ENCODE measurements around the gene SMAD4.

DNA sequence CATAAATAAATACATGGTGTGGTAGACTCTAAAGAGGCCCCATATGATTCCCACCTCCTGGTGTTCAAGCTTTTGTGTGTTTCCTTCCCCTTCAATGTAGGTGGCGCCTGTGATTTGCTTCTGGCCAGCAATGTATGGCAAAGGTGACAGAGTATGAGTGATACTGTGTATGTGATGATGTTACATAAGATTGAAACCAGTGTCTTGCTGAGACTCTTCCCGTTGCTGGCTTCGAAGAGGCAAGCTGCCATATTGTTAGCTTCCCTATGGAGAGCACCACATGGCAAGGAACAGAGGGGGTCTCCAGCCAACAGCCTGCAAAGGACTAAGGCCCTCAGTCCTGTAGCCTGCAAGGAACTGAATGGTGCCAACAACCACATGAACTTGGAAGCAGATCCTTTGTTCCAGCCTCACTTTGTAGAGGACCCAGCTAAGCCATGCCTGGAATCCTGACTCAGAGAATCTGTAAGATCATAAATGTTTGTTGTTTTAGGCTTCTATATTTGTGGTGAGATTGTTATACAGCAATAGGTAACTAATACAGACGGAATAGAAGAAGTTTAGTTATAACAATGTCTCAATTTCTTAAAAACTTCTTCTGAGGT lies 1.7 kb upstream of the SMAD4 start:
- TF ChIP-seq CTCF (conservative IDR thresholded peaks at IDR 0.05; ENCODE audit: low read depth in 2 of 2), result peak in 1 of 2 experiments; percentile 52; a peak in 2 of 4 replicates
- TF ChIP-seq POLR2AphosphoS5 (IDR thresholded peaks at IDR 0.05; ENCODE audit: low read depth), result no peak
- TF ChIP-seq EZH2phosphoT487 (IDR thresholded peaks at IDR 0.05; ENCODE audit: unreplicated experiment), result no peak
- TF ChIP-seq EZH2 (IDR thresholded peaks at IDR 0.05; ENCODE audit: low read depth, unreplicated experiment), result no peak
- no peak for TF ChIP-seq REST (IDR thresholded peaks at IDR 0.05; ENCODE audit: unreplicated experiment)
